Ascending aorta (tissue), 2 donors: ENCODE data around the gene ANKRD44. TPM values are rescaled to one million over a fixed set of nuclear protein-coding genes. Genes with fewer than 3 reads are reported as not detected.

Source experiments
- DNase-seq, 2 donors: peaks; one replicate each; pipeline ENCODE4 v3.0.0-alpha.2; 2019; ENCODE audit warnings: low spot score in 2 of 2
- H3K27ac ChIP-seq, 2 donors: fragments of 200-600 bp; sonication (generic); one replicate each; pipeline ENCODE4 v1.5.1; 2016 to 2017; ENCODE audit warnings: mild to moderate bottlenecking in 1 of 2
- H3K27me3 ChIP-seq: fragments of 200-600 bp; sonication (generic); one replicate; pipeline ENCODE4 v1.5.1; 2017
- H3K36me3 ChIP-seq, 2 donors: fragments of 200-600 bp; sonication (generic); one replicate each; pipeline ENCODE4 v1.5.1; 2016
- H3K4me1 ChIP-seq, 2 donors: fragments of 200-600 bp; sonication (generic); one replicate each; pipeline ENCODE4 v1.5.1; 2016 to 2017; ENCODE audit warnings: mild to moderate bottlenecking in 1 of 2
- H3K4me3 ChIP-seq, 2 donors: fragments of 200-600 bp; sonication (generic); one replicate each; pipeline ENCODE4 v1.5.1; 2016 to 2017; ENCODE audit warnings: mild to moderate bottlenecking in 1 of 2
- H3K9me3 ChIP-seq, 2 donors: fragments of 200-600 bp; sonication (generic); one replicate each; pipeline ENCODE4 v1.5.1; 2016
- CTCF ChIP-seq, 3 experiments: fragments of 200-600 bp in 2 of 3; fragments of 450-650 bp in 1 of 3; sonication (generic) in 2 of 3; IDR thresholded peaks; one replicate each; pipeline ENCODE4 v1.5.1; 2016 to 2019; ENCODE audit warnings: antibody characterized with exemption in 3 of 3, mild to moderate bottlenecking in 1 of 3, moderate library complexity in 1 of 3
- intact Hi-C: fragments of 100-400 bp; cut with DNase I; formaldehyde crosslinking; loops from one replicate; pipeline ENCODE4 v1.15.1; 2023
- total RNA-seq: library from RNA; depleted of rRNA; stranded (reverse); fragments of >200 nt; gene quantifications from one replicate; pipeline ENCODE4 v1.1.0, GENCODE V29; 2016

The ANKRD44 gene
- total RNA-seq, 1 donor from 2014 or later = 66.3 TPM

- Histone ChIP-seq H3K36me3 (no peaks in the 10 kb centered on the region), H3K27ac (no peak overlapping the region), H3K27me3 (no peaks in the 10 kb centered on the region), H3K4me3 (no peak overlapping the region), H3K4me1 (no peaks in the 10 kb centered on the region), H3K9me3 (no peaks in the 10 kb centered on the region)
- no peak for DNase-seq
- intact Hi-C loops = no loop called here
- TF ChIP-seq CTCF (IDR thresholded peaks at IDR 0.05) = no peak
Measured at GRCh38 chr2:197340591-197340990, 30.0 kb upstream of the ANKRD44 start.

- intact Hi-C loops = no loop called here
- H3K36me3 ChIP-seq = no peaks in the 10 kb centered on the region
Measured at GRCh38 chr2:197339496-197340220, 29.1 kb upstream of the ANKRD44 start.

GRCh38 chr2:197339016-197339415, 28.4 kb upstream of the ANKRD44 start:
- H3K4me1 ChIP-seq = no peaks in the 10 kb centered on the region
- intact Hi-C loops = no loop called here
- H3K36me3 ChIP-seq = no peaks in the 10 kb centered on the region
- no peak overlapping the region for H3K4me3 ChIP-seq
- no peak overlapping the region for H3K27ac ChIP-seq
- no peak for DNase-seq
- H3K27me3 ChIP-seq = no peaks in the 10 kb centered on the region
- no peaks in the 10 kb centered on the region for H3K9me3 ChIP-seq
- no peak for TF ChIP-seq CTCF (IDR thresholded peaks at IDR 0.05)

More at GRCh38 chr2:197339496-197340220, 29.1 kb upstream of the ANKRD44 start:
- H3K4me1 ChIP-seq = no peaks in the 10 kb centered on the region
- DNase-seq = no peak
- TF ChIP-seq CTCF (IDR thresholded peaks at IDR 0.05) = no peak
- no peak overlapping the region for H3K27ac ChIP-seq
- H3K4me3 ChIP-seq = no peak overlapping the region
- no peaks in the 10 kb centered on the region for H3K9me3 ChIP-seq
- H3K27me3 ChIP-seq = no peaks in the 10 kb centered on the region

GRCh38 chr2:197332641-197333040, 22.1 kb upstream of the ANKRD44 start:
- Histone ChIP-seq H3K9me3 (no peaks in the 10 kb centered on the region), H3K4me3 (no peak overlapping the region), H3K27ac (no peak overlapping the region), H3K4me1 (no peaks in the 10 kb centered on the region), H3K36me3 (no peaks in the 10 kb centered on the region), H3K27me3 (no peaks in the 10 kb centered on the region)
- no peak for TF ChIP-seq CTCF (IDR thresholded peaks at IDR 0.05)
- no peak for DNase-seq
- intact Hi-C loops = no loop called here

GRCh38 chr2:197328461-197328860, 17.9 kb upstream of the ANKRD44 start:
- no peak for DNase-seq
- no peak overlapping the region for H3K4me3 ChIP-seq
- intact Hi-C loops = no loop called here
- no peaks in the 10 kb centered on the region for H3K36me3 ChIP-seq
- no peak overlapping the region for H3K27ac ChIP-seq
- no peaks in the 10 kb centered on the region for H3K27me3 ChIP-seq
- no peak for TF ChIP-seq CTCF (IDR thresholded peaks at IDR 0.05)
- H3K4me1 ChIP-seq = no peaks in the 10 kb centered on the region
- no peaks in the 10 kb centered on the region for H3K9me3 ChIP-seq
